HG02610 (cell line): Measurements from ENCODE around the gene XCL2.

ENCODE experiments used
- ATAC-seq: cut with Tn5 transposase; IDR thresholded peaks from one replicate; pipeline ENCODE4 v1.9.1; 2021; ENCODE audit warnings: mild to moderate bottlenecking, moderate library complexity; ENCODE audit not compliant: unreplicated experiment

XCL2 gene

DNA sequence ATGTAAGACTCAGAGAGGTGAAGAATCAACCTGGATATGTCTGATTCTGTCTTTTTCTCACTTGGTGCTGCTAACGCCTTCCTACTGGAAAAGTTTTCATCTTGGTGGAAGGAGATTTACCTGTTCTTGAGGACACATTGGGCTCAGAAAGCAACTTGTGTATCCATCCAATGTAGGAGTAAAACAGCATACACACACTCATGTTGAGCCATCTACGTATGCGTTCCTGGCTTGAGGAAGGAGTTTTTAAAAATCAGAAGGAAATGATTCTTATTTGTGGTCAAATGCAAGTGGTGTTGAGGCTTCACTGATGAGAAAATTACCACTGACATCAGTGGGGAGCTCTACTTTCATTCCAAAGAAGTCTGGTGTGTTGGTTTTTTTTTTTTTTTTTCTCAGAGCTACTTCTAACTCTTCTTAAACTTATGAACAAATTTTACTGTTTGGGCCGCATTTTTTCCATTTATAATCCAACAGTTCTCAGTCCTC, 25.6 kb downstream of the XCL2 start:
- ATAC-seq: no peak

DNA sequence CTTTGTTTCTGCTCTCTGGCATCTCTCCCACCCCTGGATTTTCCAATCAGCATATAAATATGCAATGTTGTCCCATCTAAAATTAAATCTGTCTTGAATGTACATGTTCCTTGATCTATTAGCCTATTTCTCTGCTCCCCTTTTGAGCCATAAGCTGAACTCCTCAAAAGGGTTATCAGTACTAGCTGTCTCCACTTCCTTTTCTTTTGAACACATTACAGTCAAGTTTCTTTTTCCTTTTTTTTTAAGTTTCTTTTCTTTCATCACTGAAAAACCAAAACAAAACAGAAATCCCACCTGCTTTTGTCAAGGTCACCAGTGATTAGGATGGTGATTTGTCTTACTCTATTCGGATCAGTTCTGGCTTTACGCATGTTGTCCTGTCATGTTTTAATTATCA, 29.3 kb downstream of the XCL2 start:
- ATAC-seq: no peak

DNA sequence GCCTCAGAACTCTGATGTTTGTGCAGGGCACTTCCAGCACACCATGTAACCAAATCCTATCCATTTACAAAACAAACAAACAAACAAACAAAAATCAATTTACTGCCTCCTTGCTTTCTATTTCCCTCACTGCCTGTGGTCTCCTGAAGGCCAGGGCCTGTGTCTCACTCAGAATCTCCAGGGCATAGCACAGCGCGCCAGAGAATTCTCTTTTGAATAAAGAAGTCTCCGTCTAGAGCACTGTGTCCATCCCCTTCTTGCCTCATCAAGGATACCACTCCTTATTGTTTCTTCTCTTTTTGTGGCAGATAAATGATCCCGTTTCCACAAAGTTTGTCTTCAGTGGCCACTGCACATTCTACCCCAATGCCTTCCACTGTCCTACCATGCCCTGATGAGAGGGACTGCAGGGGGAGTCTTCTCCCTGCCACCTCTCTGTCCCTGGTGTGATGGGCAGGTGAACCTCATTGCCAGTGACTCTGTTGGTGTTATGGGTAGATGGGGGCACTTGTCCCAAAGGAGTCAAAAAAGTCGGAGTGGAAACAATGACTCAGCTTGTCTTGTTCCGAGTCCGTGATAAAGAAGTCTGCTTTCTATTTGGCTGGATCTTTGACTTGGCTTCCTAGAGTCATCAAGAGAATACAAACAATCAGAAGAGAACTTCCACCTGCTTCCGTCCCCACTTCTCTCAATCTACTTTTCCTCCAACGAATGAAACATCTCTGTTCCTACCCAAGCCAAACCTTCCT, 30.0 kb downstream of the XCL2 start:
- ATAC-seq: no peak

DNA sequence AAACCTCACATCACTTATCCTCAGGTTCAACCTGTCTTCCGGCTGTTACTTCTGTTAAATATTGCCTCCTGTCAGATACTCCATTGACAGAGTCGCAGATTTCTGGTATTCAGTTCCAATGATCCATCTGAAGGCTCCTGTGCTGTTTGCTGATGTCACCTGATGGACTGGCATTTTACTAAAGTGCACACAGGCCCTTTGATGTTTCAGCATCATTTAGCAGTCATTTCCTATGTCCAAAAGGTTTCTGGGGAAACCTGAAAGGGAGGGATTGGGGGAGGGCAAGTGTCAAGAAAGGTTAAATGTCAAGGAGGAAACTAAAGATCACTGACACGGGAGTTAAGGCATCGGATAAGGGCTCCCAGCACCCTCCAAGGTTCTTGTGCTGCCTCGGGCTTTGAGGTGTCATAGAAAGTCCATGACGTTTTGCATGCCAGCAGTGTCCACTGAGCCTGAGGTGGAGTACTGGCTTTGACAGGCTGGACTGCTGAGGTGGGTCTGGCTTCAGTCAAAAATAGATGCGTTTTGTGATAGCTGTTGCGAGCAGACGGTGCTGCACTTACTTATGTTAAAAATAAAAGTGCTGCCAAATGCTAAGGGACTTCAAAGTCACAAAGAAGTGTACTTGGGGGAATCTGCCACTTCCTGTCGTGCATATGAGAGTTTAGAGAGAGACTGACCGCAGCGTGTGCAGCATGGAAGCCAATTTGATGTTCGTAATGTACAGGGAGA, 30.8 kb downstream of the XCL2 start:
- ATAC-seq: no peak

DNA sequence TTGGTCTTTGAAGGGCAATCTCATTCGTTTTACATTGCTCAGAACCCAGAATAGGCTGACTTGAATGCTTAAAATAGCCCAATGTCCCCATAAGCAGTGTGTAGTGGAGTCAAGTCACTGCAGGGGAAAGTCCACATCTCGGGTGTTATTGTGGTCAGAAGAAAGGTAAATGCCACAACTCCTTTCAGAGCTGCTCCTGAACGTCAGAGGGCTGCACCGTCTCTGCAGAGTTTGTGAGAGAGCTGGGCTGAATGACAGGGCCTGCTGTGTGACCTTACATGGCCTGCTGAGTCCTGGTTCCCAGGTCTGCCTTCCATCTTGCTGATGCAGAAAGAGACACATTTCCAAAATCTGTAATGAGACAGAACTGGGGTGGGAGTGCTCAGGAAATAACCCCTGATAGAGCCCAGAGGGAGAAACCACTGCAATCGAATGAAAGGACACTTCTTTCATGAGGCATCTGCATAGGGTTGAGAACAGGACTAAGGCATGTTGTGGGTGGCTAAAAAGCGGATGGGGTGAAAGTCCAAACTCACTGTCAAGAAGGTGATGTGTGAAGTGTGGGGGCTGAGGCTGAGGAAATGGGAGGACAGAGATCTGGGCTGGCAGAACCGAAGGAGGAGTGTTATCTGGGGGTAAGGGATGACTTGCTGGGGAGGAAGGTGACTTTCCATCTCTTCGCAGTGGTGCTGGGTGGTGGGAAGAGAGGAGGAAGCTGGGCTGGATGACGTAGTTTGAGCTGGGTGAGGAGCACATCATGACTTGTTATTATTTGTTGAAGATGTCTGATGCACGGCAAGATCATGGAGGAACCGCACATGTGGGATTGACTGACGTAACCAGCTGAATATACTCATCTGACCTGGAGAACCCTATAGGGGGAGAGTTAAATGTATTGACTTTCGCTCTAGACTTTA, 33.7 kb downstream of the XCL2 start:
- peak; percentile 86 for ATAC-seq

DNA sequence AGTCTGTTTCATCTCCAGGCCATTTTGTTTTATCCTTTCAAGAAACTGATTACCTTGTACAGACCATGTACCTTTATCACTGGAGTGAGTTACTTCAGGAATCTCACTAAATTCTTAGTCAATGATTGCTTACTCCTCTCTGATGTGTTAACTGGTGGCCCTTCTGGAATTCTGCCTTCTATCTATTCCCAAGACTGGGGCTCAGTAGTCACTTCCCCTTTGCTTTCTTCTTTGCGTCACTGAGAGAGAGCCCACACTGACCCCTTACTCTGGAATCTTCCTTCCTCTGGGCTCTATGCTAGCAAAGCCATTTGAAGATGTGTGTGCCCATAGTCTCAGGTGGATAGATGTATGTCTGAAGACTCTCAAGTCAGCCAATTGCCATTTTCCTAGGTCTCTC, 34.6 kb downstream of the XCL2 start:
- no peak for ATAC-seq

DNA sequence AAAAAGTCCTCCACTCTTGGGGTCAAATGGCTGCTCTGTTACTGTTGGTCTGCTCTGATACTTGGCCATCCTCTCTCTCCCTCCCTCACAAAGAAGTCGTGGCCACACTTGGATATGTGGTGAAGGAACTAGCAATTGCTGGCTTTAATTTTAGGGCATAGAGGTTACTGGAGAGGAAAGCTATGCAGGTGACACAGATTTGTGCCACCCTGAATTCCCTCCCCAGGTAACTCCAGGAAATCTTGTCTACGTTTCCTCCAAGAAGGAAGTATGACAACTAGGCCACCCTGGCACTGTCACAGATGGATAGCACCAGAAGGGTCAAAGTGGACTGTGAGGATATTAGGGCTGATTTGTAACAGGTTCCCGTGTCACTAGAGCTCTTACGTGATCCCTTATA, 36.0 kb downstream of the XCL2 start:
- no peak for ATAC-seq

DNA sequence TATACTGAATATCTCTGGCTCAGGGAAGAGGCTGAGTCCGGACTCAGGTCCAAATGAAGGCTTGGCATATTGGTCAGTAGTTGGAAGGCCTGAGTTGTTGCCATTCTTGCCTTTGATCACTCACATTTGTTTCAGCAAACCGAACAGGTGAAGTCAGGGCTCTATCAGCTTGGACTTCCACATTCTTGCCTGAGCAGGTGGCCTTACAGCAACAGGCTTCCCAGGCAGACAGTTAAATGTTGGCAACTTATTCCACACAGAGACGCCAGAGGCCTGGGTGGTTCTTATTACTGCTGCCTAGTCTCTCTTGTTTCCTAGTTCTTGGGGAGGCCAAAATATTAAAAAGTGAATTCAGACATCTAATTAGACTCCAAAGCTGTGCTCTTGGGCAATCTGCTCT, 36.6 kb downstream of the XCL2 start:
- no peak for ATAC-seq

DNA sequence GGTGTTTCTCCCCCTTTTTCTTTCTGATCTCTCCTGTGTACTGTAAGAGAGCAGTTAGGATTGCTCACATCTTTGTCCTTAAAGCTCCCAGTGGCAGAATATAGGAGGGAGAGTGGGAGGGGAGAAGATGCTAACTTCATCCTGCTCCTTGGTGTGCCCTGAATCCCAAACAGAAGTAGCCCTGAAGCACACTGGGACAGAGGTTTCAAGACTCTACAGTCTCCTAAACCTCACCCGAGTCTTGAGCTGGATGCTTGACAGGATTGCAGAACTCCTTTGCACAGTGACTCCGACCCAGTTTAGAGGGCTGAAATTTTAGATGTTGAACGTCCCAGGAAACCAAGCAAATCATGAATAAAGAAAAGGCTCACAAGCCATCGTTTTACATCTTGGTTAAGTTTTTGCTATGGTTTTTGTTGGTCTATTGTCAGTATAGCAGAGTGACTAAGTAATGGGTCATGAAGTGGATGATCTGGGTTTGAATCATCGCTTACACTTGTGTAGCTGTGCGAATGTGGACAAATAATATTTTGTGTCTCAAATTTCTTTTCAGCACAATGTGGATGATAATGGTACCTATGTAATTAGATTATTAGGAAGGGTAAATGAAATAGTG, 37.5 kb downstream of the XCL2 start:
- no peak for ATAC-seq

DNA sequence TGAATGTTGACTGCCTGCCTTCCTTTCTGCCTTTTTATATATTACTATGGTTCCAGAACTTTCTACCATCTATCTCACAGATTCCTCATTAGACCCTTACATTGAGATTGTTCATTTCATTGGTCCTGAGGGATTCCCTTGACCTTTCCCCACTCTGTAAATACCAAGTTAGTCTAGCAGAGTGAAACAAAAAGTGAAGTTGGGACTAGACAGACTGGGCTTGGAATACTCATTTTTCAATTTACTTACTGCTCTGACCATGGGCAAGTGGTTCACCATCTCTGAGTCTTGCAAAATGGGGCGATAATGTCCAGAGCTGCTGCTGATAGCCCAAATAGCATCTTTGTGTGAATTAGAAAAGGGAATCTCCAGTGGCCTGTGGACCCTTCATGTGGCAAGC, 38.8 kb downstream of the XCL2 start:
- ATAC-seq: no peak

DNA sequence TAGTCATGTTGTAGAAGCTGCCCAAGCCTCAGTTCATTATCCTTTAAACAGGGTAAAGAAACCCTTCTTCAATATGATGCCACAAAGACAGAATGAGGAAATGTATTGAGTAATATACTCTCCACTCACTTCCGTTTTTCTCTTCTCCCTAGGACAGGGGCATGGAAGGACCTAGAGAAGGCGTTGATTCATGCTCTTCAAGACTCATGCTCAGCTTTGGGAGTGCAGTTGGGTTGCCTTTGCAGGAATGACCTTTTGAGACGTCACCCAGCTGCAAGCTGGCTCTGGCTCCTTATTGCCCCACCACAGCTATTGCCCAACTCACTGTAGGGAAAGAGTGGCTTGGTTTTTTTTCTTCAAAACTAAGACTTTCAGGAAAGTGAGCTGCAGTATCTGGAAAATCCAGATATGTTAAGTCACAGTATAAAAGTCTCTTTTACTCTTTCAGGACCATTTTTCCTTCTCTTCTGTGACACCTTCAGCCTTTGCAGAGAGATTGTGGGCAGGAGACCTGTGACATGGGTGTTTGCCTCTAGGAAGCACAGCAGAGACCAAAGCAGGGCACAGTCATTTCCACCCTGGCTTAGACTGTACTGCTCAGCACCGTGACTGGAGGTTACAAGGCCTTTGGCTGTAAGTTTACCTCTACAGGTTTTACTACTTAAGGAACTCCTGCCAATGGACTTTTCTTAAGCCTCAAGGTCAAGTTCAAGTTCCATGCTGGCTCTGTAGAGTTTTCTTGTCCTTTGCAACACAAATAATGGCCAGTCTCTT, 39.5 kb downstream of the XCL2 start:
- ATAC-seq: peak; percentile 93

DNA sequence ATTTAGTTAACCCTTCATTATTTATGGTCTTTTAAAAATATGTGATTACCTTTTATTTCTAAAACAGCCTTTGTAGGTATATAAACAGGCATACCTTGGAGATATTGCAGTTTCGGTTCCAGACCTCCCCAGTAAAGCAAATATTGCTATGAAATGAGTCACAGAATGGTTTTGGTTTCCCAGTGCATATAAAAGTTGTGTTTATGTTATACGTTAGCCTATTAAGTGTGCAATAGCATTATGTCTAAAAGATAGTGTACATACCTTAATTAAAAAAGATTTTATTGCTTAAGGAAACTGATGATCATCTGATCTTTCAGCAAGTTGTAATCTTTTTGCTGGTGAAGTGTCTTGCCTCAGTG, 44.1 kb downstream of the XCL2 start:
- ATAC-seq: no peak

DNA sequence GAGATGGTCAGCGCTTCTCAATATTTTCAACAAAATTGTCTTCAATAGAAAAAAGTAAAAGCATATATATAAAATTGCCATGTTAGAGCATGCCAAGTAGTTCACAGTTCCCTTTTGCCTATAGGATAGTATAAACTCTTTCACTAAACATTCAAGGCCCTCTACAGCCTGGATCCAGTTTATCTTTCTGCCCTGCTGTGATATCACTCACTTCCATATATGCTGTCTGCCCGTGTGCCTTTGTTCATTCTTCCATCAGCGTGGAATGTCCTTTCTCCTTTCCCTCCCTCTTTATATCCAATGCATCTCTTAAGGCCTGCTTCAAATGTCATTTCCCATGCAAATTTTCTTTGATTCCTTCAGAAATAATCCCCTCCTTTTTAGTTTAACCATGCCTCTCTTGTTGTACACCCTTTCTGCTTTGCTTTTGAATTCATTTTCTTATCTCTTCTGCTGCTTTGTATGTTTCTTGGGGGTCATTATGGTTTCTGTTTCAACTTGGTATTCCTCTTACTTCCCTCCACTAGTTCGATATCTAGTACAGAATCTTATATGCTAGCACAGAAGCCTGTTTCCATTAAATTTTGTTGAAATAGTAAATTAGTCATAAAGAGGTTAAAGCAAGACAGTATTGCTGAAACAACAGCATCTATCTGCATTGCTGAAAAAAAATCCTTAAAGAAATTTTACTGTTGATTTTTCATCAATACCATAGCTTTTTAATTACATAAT, 44.7 kb downstream of the XCL2 start:
- no peak for ATAC-seq

DNA sequence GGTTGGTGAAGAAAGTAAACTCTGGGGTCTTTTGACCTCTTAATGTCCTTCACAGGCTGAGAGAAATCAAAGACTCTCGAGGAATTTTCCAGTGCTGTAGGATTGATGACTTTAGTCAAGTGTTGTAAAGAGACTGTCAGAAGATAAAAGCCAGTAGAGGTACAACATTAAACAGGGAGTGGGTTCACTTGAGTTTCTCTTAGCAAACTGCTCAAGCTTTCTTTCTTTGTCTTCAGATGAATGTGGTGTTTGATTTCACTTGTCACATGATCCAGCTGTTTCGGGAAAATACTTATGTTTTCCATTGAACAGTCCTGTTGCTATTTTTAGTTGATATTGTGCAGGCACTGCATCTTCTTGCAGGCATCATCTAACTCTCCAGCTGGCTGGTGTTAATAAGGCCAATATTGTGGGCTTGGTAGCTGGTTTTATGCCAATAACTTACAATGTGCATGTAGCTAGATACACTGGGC, 45.6 kb downstream of the XCL2 start:
- no peak for ATAC-seq

DNA sequence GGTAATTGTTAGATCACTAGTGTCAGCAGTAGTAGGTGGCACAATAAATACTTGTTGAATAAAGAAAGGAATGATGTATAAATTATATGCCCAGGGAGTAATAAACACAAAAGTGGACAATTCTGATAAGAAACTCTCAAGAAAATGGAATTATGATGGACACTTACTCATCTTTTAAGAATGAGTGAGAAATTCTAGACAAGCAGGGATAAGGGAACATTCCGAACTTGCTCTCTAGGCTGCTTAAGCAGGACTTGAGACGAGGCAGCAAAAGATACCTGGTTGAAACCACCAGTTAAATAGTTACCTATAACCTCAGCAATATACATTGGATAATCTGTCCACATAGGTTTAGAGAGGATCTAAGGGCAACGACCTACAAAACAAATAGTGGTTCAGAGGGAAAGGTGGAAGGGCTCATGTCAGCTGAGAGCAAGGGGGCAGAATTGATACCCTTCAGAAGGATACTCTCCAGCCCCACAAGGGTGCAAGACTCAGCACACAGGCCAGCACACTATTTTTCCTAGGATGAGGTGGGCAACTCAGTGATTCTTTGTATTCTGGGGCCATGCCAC, 46.3 kb downstream of the XCL2 start:
- no peak for ATAC-seq

DNA sequence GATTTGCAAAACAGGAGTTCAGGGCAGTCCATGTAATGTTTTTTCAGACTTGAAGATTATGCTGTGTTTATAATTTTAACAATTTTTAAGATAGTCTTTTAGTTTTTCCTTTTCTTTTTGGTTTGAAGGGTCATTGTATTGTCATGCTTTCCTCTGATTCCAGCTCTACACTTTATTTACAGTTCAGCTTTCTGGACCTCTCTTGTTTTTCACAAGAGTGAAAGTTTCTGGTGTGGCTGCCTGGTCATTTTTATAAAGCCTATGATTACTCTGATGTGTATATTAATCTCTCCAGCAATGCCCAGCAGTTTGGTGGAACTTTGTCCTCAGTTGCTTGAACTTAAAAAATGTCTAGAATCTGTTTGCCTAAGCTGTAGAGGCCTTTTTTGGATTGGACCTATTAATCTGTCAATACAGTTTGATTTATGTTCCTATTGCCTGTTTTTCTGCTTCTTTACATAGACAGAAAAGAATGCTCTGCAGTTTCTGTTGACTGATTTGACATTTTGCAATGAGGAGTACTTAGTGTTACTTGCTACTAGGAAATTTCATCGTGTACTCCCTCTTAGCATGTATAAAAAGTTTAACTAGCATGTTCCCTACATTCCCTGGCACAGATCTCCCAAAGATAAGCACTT, 52.2 kb downstream of the XCL2 start:
- ATAC-seq: no peak
